KG1 (cell line): ENCODE results near the gene BORCS5.
"Not testable (repeated sequence)": the region's sequence is repeated elsewhere in the genome, so short reads cannot be mapped to it uniquely, and the experiment has no call there.

Experiments
- DNase-seq: peaks from one replicate; lab custom pipeline; 2025; lab: John Stamatoyannopoulos, UW

Gene BORCS5

DNA sequence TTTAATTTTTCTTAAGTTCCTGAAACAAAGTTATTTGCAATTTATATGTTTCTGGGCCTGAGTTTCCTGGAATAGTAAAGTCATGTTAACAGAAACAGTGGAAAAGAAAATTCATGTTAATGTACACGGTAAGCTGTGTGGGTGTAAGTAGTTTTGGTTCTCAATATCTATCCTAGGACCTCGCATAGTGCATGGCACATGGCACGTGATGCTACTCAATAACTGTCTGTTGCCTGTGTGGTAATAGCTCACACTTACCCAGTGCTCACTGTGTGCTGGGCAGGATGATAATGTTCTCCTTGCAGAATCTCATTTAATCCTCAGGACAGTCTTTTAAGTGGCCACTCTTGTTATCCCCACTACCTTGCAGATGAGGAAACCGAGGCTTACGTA lies 105.0 kb downstream of the BORCS5 start:
- no peak for DNase-seq

DNA sequence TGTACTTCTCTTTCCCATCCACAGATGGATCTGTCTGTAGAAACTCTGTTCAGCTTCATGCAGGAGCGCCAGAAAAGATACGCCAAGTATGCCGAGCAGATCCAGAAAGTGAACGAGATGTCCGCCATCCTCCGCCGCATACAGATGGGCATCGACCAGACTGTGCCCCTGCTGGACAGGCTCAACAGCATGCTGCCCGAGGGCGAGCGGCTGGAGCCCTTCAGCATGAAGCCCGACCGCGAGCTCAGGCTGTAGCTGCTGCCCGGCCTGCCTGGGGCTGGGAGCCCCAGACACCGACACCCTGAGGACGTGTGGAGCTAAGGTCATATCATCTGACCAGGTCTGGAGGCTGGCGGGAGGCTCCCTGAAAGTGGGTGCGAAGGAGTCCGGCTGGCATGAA lies 108.6 kb downstream of the BORCS5 start:
- DNase-seq, result no peak

DNA sequence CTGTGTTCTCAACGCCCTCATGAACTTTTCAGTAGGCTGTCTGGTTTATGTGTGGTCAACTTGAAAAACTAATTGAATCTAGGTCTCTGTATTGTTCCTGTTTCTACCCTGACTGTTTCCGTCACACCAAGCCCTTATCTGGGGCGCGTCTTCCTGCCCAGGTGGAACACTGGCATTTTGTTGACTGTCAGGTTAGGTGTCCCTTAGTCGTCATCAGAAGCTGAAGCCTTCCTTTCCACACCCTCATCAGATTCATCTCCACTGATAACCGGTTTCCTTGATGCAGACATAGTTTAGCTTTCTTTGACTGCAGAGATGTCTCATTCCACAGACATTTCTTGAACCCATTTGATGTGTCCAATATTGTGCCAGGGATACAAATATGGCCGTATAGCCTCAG lies 109.3 kb downstream of the BORCS5 start:
- no peak for DNase-seq

DNA sequence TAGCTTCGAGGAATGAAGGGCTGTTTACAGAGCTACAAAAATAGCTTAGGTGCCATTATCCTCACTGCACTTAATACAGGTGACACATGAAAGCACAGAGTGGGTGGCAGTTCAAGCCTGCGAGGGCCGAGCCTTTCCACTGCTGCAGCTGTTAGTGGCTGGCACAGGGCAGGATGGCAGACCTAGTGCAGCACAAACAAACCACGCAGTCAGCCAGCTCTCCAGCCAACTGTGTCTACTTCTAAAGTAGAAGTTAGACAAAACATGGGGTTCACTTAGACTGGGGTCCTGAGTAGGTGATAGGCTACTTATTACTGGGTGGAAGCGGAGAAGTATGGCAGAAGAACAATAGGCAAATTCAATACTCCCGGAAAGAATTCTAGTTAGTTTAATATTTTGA lies 110.4 kb downstream of the BORCS5 start:
- no peak for DNase-seq

DNA sequence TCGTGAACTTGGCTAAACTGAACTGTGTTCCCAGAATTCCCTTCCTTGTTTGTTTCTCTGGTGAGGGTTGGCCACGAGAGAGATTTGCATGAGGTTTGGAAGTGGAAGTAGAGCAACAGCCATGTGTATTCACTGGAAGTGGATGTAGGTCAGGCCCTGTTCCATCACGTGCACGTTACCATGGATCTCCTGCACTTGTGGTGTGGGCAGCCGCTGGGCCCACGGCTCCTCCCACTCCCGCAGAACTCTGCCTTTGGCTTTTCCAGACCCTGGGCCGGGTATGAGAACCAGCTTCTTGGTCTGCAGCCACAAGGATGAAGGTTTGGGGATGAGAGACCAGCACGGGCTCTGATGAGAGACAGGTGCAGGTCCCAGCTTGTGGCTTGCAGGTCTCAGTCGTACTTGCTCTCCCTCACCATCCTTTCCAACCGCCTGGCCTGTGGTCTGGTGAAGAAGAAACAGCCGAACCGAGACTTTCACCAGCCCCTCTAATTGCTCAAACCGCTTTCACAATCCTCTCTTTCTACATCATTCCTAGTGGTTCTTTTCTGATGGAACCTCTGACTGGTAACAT lies 110.9 kb downstream of the BORCS5 start:
- DNase-seq, result no peak

DNA sequence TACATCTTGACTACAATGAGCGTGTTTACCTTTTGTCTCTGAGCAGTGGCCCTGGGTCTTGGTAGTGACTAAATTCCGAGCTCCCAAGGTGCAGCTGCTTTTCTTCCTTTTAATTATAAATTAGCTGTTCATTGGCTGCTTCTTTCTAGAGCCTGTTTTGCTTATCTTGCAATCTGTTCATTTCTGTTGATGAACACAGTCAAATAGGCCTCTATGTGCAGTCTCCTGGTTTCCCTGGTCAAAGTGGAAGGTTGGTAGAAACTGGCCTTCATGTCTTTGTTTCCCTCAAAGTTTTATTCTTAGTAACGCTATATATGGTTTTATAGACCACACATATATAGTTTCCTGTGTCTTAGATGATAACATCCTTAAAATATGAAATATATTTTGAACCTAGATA lies 111.7 kb downstream of the BORCS5 start:
- DNase-seq, result no peak

- DNase-seq, result no peak
These were observed 112.5 kb downstream of the BORCS5 start for GRCh38 chr12:12469386-12469785.

DNA sequence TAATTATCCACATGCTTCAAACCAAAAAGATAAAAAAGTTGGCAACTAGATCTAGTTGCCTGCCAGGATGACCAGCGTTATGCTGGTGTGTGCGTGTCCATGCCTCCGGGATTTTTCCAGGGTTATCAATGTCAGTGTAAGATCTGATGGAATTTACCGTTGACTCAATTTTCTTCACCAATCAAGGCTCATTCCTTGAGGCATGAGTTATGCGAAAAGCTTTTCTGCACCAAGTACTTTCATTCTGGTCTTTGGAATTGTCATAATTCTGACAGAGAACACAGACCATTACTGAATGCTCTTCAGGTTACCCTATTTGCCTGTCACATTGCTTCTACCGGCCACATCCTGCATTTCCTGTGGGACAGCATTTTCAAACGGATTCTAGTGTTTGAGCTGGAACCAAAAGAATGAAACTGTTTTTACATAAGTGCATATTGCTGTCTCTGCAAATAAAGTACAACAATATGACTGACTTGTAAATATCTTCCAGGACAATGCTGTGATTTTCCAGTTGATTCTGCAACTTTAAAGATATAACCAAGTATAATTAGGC lies 114.0 kb downstream of the BORCS5 start:
- DNase-seq, result no peak

- DNase-seq, result not testable (repeated sequence)
These were observed 115.4 kb downstream of the BORCS5 start for GRCh38 chr12:12471982-12472961.

DNA sequence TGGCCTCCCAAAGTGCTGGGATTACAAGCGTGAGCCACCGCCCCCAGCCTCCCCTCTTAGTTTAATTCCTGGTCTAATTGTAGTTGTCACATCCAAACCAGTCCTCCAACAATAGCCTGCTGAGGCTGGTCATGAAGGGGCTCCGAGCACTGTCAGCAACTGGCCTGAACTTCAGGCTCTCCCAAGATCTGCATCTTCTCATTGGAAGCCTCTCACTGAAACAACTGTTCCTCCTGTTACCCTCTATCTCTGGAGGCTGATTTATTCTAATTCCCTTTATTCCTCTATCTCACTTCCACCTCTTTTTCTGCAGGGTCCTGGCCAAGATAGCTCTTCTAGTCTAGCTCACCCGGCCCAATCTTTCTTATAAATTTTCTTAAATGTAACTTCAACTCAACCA lies 116.3 kb downstream of the BORCS5 start:
- no peak for DNase-seq

DNA sequence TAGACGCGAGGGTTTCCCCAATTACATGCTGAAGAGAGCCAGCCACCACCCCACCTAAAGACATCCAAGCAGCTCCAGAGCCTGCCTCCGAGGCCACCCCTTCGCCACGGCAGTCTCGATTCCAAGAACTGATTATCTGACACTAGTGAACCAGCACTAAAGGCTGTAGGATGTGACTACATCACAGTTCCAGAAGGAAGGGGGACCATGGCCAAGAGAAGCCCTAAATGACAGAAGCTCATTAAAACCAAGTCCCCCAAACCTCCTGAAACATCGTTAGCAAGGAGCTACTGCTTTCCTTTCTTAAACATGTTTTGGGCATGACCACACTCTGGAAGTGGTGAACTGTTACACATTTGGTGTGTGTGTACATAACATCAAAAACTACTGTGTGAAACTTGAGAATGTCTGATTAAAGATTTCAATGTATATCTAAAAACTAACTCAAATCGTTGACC lies 117.6 kb downstream of the BORCS5 start:
- DNase-seq, result no peak

GRCh38 chr12:12474931-12475795 lies 118.3 kb downstream of the BORCS5 start:
- DNase-seq, result no peak

DNA sequence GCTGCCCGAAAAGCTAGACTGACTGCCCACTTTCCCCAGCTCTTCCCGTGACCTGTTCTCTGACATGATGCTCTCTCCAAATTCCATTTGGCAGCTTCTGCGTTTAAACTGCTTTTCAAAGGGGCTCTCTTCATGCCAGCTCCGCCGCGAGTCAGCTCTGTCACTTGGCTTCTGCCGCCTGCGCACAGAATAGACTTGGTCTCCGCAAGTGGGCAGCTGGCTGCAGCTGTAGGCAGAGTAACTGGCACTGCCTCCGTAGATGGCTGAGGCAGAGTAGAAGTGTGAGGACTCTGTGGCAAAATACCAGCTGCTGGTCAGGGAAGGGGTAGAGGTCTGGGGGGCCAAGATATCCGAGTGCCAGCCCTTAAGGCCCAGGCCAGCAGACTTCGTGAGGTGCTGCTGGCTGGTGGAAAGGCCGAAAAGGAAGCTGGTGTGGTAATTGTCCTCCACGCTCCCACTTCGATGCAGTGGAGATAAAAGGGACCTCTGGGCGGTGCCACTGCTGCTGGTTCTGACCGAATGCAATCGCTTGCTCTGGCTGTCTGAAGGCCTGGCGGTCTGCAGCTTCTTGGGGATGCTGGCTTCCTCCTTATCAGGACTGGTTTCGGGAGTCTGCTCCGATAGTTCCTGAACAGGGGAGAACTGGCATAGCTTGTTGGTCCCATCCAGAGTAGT lies 120.1 kb downstream of the BORCS5 start:
- no peak for DNase-seq

- no peak for DNase-seq
These were observed 120.6 kb downstream of the BORCS5 start for GRCh38 chr12:12477532-12477890.

- no peak for DNase-seq
These were observed 123.2 kb downstream of the BORCS5 start for GRCh38 chr12:12480074-12480473.

DNA sequence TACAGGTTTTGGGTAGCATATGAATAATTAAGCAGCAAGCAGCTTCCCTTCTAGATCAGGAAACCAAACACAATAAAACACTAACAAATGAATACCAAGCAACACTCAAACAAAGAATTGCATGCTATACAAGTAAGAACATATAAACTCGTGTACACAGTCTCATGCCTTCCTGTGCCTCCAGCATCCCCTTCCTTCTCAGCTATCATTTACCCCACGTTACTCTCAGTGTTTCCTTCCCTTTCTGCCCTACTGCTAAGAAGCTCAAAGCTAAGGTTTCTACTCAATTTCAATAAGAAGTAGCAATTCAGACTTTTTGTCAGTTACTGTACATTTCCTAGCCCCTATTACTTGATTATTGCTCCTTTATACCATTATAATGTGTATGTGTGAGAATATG lies 124.8 kb downstream of the BORCS5 start:
- peak; percentile 3 for DNase-seq

DNA sequence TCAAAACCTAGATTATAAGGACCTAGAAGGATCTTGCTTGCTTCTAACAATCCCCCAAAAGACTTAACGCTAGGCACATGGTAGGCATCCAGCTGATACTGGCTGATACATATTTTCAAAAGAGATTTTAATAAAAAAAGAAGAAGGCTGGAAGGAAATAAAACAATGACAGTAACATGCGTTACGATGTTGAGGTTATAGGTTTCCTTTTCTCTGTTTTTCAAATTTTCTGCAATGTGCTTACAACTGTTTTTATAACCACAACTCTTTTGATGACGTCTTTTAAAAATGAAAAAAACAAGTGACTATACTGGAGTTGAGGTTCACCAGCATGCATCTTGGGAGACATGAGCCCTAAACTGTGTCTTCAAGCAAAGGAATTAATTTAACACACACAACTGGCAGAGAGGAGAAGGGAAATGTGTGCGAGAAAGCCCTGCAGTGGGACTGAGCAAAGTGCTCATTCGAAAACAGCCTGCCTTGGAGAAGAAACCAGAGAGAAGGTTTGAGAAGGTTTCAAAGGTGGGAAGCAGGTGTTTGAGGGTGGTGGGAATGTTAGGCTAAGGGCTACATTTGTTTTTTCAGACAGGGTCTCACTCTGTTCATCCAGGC lies 125.4 kb downstream of the BORCS5 start:
- no peak for DNase-seq

- DNase-seq, result no peak
These were observed 126.1 kb downstream of the BORCS5 start for GRCh38 chr12:12482959-12483358.

- DNase-seq, result no peak
These were observed 126.6 kb downstream of the BORCS5 start for GRCh38 chr12:12483438-12483837.

- DNase-seq, result no peak
These were observed 129.9 kb downstream of the BORCS5 start for GRCh38 chr12:12486661-12487240.

GRCh38 chr12:12487490-12487889 lies 130.6 kb downstream of the BORCS5 start:
- DNase-seq, result no peak
